Stomach smooth muscle (tissue), 2 donors: ENCODE data around the gene PPP3CB.

ENCODE experiments used
- H3K27ac ChIP-seq: one replicate; pipeline ENCODE4 v1.7.0; 2013; ENCODE audit warnings: mild to moderate bottlenecking, low read length, inconsistent platforms
- H3K27me3 ChIP-seq, 2 donors: one replicate each; pipeline ENCODE4 v1.7.0; 2013; ENCODE audit warnings: low read length in 2 of 2; ENCODE audit not compliant: insufficient read depth in 2 of 2, control insufficient read depth in 1 of 2
- H3K36me3 ChIP-seq, 2 donors: one replicate each; pipeline ENCODE4 v1.7.0; 2013; ENCODE audit warnings: low read length in 2 of 2; ENCODE audit not compliant: control insufficient read depth in 2 of 2, insufficient read depth in 2 of 2
- H3K4me1 ChIP-seq: one replicate; pipeline ENCODE4 v1.7.0; 2013; ENCODE audit warnings: low read length; ENCODE audit not compliant: control insufficient read depth, insufficient read depth
- H3K4me3 ChIP-seq, 2 donors: one replicate each; pipeline ENCODE4 v1.7.0; 2013; ENCODE audit warnings: low read length in 2 of 2
- H3K9ac ChIP-seq, 2 donors: one replicate each; pipeline ENCODE4 v1.7.0; 2013; ENCODE audit warnings: low read length in 2 of 2, mild to moderate bottlenecking in 1 of 2
- H3K9me3 ChIP-seq, 2 donors: one replicate each; pipeline ENCODE4 v1.7.0; 2013; ENCODE audit warnings: low read length in 2 of 2; ENCODE audit not compliant: control insufficient read depth in 2 of 2
- donor health status: healthy.
- donor health status: Pancreatic carcinoma.

Gene PPP3CB

DNA sequence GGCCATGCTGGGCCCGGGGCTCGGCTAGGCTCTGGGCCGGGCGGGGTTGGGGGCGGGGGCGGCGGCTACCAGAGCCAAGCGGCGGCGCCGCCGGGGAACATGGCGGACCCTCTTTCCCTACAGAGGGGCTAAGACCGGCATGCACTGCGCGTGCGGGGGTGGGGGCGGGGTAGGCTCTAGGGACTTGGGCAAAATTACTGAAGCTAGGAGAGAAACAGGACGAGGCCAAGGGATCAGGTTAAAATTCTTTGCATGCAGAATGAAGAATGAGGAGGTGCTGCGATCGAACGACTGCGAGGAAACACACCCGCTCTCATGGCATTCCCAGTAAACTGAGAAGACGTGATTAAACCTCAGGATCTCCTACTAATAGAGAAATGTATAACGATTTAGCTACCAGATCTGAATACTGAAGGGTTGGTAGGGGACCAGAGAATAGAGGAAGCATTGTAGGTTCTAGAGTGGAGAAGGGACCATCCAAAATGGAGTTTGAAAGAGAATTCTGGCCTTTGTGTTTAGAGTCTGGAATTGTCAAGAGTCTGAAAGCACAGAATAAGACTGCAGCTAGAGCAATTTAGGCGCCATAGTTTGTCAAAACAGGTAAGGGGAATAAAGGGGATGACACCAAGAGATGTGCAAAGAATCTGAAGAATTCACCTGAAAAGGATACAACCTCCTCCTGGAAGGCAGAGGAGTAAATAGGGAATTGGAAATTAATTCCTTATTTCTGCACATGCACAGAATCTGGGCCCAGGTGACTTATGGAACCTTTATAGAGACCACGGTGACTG lies at the start of gene PPP3CB:
PPP3CB (minus strand) TSS at position 141 of the 791 bp plus-strand sequence; CDS start at position 6, 135 bp downstream.
- H3K4me1 ChIP-seq, result peaks cover 3% of the 10 kb centered on the region
- no peaks in the 10 kb centered on the region for H3K9me3 ChIP-seq
- H3K27ac ChIP-seq, result peak within 1 kb of the TSS; percentile 88
- H3K27me3 ChIP-seq, result no peaks in the 10 kb centered on the region
- H3K4me3 ChIP-seq, result peak within 1 kb of the TSS; percentile 93 to 96
- H3K36me3 ChIP-seq, result peaks cover 12 to 19% of the 10 kb centered on the region in 2 donors
- H3K9ac ChIP-seq, result peak within 1 kb of the TSS; percentile 93 to 95

DNA sequence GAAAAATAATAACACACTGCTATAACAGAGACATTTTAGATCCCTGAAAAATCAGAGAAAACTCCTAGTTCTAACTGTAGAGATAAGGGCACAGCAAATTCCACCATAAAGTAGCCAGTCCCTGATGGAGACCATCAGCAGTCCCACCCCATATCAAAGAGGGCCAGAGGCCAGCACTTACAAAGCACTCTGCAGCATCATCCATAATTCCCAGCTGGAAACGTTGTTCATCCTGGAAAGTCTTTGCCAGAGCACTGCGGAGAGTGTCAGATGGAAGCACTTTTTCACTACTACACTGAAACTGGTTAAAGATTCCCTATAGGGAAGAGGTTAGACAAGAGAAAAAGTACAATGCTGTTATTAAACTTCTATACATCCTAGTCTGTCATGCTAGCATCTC lies 49.5 kb upstream of the PPP3CB start:
- Histone ChIP-seq H3K27me3 (no peaks in the 10 kb centered on the region), H3K4me1 (no peaks in the 10 kb centered on the region), H3K27ac (no peak overlapping the region), H3K9me3 (no peaks in the 10 kb centered on the region), H3K36me3 (peaks cover 8 to 18% of the 10 kb centered on the region in 2 donors), H3K9ac (no peak overlapping the region), H3K4me3 (no peak overlapping the region)

DNA sequence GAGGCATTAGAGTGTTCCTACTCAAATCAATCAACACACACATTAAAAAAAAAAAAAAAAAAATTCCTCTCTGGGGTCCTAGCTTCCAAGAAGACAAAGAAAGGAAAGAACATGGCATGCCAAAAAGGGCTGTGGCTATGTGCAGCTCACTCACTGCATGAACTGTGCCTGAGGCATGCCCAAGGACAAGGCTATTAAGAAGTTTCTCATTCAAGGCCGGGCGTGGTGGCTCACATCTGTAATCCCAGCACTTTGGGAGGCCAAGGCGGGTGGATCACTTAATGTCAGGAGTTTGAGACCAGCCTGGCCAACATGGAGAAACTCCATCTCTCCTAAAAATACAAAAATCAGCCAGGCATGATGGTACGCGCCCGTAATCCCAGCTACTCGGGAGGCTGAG lies 41.9 kb upstream of the PPP3CB start:
- no peaks in the 10 kb centered on the region for H3K4me1 ChIP-seq
- no peak overlapping the region for H3K4me3 ChIP-seq
- H3K9me3 ChIP-seq, result no peaks in the 10 kb centered on the region
- H3K27me3 ChIP-seq, result no peaks in the 10 kb centered on the region
- no peak overlapping the region for H3K9ac ChIP-seq
- H3K36me3 ChIP-seq, result peaks cover 20 to 38% of the 10 kb centered on the region in 2 donors
- H3K27ac ChIP-seq, result no peak overlapping the region

DNA sequence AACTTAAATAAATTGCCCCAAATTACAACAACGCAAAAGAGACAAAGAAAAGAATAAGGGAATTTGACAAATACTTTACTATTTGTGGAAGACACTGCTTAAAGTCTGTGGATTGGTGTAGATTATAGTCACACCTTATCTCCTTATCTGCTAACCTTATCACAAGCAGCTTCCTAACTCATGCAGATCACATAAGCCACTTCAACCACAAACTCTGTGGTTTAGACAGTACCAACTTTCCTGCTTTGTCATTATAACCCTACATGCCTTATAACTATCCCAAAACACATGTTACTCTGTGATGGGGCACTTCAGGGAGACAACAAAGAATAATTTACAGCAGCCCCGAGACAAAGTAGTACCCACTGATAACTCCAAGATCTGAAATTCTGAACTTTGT lies 41.5 kb upstream of the PPP3CB start:
- Histone ChIP-seq H3K9ac (no peak overlapping the region), H3K36me3 (peaks cover 20 to 37% of the 10 kb centered on the region in 2 donors), H3K27me3 (no peaks in the 10 kb centered on the region), H3K27ac (no peak overlapping the region), H3K4me1 (no peaks in the 10 kb centered on the region), H3K4me3 (no peak overlapping the region), H3K9me3 (no peaks in the 10 kb centered on the region)

DNA sequence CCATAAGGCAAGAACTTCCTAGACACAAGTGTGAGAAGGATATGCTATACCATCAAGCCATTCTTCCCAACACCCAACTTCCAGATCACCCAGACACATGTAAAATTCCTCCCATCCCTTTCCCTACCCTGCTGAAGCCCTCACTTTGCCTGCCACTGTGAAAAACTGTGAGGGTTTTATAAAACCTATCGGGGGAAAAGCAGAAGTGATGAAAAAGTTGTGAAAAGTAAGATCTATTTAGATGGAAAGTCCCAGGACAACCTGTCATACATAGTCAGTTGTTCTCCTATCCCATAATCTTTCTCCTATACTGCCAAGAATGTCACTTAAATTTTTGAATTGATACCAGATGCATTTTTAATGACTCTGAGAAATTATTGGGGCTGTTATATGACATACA lies 39.0 kb upstream of the PPP3CB start:
- no peak overlapping the region for H3K27ac ChIP-seq
- H3K9me3 ChIP-seq, result no peaks in the 10 kb centered on the region
- peaks cover 24 to 35% of the 10 kb centered on the region in 2 donors for H3K36me3 ChIP-seq
- no peaks in the 10 kb centered on the region for H3K27me3 ChIP-seq
- no peak overlapping the region for H3K9ac ChIP-seq
- no peaks in the 10 kb centered on the region for H3K4me1 ChIP-seq
- H3K4me3 ChIP-seq, result no peak overlapping the region

DNA sequence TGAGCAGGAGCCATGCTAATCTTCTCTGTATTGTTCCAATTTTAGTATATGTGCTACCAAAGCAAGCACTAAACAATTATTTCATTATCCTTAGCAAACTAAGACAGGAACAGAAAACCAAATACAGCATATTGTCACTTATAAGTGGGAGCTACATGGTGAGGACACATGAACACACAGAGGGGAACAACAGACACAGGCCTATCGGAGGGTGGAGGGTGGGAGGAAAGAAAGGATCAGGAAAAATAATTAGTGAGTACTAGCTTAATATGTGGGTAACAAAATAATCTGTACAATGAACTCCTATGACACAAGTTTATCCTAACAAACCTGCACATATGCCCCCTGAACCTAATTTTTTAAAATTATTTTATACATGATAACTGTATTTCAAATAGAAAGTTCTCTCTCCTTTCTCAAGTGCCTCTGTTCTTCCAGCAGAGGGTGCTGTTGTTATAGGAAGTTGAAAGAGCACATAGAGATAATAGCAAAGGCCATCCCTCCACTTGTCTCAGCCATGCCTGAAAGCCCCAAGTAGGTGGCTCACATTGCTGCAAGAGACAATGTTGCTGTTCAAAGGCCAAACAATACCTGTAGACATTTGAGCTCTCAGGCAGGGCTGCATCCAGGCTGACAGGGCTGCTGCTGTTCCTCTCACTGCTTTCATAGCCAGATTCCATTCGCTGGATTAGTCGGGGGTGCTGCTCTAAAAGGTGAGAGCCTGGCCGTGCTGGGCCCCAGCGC lies 33.4 kb upstream of the PPP3CB start:
- Histone ChIP-seq H3K4me3 (no peak overlapping the region), H3K9me3 (no peaks in the 10 kb centered on the region), H3K36me3 (peaks cover 21 to 25% of the 10 kb centered on the region in 2 donors), H3K9ac (no peak overlapping the region), H3K4me1 (no peaks in the 10 kb centered on the region), H3K27me3 (no peaks in the 10 kb centered on the region), H3K27ac (no peak overlapping the region)

DNA sequence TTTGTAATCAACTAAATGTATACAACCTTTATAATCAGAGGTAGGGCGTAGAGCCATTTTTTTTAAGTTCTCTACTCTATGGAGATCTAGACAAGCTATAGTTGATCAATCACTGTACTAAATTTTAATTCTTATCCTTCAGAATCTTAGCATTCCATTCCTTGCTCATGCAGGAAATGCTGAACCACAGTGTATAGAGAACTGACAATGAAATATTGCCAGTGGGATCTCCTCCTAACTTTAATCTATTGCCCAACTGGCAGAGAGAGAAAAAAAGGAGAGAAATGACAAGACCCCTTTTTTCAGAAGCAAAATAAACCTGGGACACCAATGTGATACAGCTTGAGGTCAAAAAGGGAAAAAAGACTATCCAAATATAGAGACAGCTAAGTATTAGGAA lies 26.4 kb upstream of the PPP3CB start:
- H3K36me3 ChIP-seq, result peaks cover 38 to 52% of the 10 kb centered on the region in 2 donors
- no peak overlapping the region for H3K9ac ChIP-seq
- no peak overlapping the region for H3K27ac ChIP-seq
- no peaks in the 10 kb centered on the region for H3K4me1 ChIP-seq
- H3K27me3 ChIP-seq, result no peaks in the 10 kb centered on the region
- H3K4me3 ChIP-seq, result no peak overlapping the region
- no peaks in the 10 kb centered on the region for H3K9me3 ChIP-seq

DNA sequence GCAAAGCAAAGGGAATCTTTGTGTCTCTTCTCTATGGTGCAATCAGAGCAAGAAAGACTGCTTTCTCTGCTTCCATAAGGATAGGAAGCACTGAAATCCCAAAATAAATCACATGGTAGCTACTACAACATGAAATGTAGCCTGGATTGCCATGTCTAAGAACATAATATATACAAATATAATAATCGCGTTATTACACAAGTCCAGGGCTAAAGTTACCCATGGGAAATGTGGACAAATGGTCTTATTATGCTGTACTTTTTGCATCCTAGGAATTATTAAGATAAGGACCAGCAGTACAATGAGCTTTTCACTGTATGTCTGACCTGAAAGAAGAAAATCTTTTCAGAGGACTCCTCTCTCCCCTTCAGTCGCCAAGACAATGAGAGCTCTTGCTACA lies 23.5 kb upstream of the PPP3CB start:
- H3K9ac ChIP-seq, result no peak overlapping the region
- H3K27me3 ChIP-seq, result no peaks in the 10 kb centered on the region
- H3K9me3 ChIP-seq, result no peaks in the 10 kb centered on the region
- H3K4me3 ChIP-seq, result no peak overlapping the region
- peaks cover 48 to 60% of the 10 kb centered on the region in 2 donors for H3K36me3 ChIP-seq
- no peaks in the 10 kb centered on the region for H3K4me1 ChIP-seq
- no peak overlapping the region for H3K27ac ChIP-seq

DNA sequence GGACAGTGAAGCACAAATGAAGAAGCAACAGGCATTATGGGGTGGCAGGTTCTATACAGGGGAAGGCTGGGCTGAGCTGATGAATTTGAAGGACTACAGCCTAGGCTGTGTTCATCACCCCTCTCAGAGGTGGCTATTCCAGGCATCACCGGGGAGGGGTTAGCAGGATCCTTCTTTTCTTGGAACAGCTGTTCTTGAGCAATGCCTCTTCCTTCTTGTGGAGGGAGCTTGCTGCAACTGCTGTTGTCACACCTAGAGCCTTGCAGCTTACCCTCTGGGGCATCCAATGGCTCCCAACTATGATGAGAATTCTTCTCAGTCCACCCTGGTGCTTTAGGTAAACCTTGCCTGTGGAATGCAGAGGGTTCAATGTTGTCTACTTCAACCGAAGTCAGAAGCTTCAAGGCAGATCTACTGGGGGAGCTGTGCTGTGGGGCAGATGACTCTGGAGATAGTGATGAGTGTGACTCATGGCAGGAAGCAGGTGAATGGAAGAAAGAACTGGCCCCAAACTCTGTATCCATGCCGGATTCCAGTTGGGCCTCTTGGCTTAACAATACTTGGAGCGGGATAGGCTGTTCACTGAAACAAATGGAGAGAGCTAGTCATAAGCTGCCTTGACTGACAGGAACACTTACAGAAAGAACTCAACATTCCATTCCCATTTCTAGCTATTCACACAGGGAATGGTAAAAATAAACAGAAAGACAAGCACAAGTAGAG lies 21.5 kb upstream of the PPP3CB start:
- Histone ChIP-seq H3K9me3 (no peaks in the 10 kb centered on the region), H3K36me3 (peaks cover 47 to 50% of the 10 kb centered on the region in 2 donors), H3K9ac (no peak overlapping the region), H3K4me3 (no peak overlapping the region), H3K27me3 (no peaks in the 10 kb centered on the region), H3K4me1 (no peaks in the 10 kb centered on the region), H3K27ac (no peak overlapping the region)

DNA sequence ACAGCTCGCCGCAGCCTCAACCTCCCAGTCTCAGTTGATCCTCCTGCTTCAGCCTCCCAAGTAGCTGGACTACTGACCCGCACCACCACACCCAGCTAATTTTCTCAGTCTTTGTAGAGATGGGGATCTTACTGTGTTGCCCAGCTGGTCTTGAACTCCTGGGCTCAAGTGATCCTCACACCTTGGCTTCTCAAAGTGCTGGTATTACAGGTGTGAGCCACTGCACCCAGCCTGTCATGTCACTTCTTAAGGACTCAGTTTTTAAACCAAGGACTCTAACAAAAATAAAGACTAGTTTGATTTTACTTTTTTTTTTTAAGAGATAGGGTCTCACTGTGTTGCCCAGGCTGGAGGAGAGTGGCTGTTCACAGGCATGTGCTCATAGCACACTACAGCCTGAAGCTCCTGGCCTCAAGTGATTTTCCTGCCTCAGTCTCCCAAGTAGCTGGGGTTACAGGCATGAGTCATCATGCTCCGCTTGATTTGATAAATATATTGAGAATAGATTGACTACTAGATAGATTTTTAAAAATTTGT lies 16.5 kb upstream of the PPP3CB start:
- Histone ChIP-seq H3K4me1 (no peaks in the 10 kb centered on the region), H3K9ac (no peak overlapping the region), H3K27ac (no peak overlapping the region), H3K4me3 (no peak overlapping the region), H3K36me3 (peaks cover 17% of the 10 kb centered on the region in 2 donors), H3K27me3 (no peaks in the 10 kb centered on the region), H3K9me3 (no peaks in the 10 kb centered on the region)
